Omental fat pad (tissue), 4 donors: ENCODE results near the gene MYO1E. TPM values are rescaled to one million over a fixed set of nuclear protein-coding genes. Genes with fewer than 3 reads are reported as not detected.
"Not testable (repeated sequence)": the region's sequence is repeated elsewhere in the genome, so short reads cannot be mapped to it uniquely, and the experiment has no call there.

ENCODE experiments used
- ATAC-seq: fragments of 150-250 bp; one replicate; pipeline ENCODE4 v1.9.1; 2016; ENCODE audit warnings: mild to moderate bottlenecking, moderate library complexity; ENCODE audit not compliant: low FRiP score
- DNase-seq: peaks from one replicate; pipeline ENCODE4 v3.0.0-alpha.2; 2019; ENCODE audit warnings: low spot score
- total RNA-seq, 4 donors: library from RNA; depleted of rRNA; stranded (reverse); fragments of >200 nt; gene quantifications; one replicate each; pipeline ENCODE4 v1.1.0, GENCODE V29; 2016
- TF ChIP-seq, protein P1 (sequence below), 3 donors: fragments of 450-650 bp; IDR thresholded peaks; one replicate each; pipeline ENCODE4 v1.5.1; 2016 to 2017; ENCODE audit warnings: antibody characterized with exemption in 3 of 3, mild to moderate bottlenecking in 3 of 3, moderate library complexity in 2 of 3

The MYO1E gene
- total RNA-seq, 4 donors from 2014 or later = 35.7 to 193 (median 68.0) TPM

DNA sequence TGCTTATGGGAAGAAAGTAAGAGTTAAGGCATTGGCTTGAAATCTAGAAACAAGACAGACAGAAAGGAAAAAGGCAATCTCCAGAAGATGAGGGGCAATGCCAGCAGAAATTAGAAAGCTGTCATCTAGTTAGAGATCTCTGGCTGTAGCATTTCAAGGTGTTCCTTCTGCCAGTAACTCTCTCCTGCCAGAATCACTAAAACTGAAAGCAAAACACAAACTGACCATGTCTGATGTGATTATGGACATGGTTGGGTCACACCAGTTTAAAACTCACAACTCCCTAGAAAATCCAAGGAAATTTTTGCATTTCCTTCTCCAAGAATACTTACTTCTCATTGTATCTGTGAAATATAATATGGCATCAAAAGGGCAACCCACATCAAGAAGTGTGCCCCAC, 83.1 kb downstream of the MYO1E start:
- no peak for DNase-seq
- no peak for ATAC-seq
- TF ChIP-seq, protein P1, sequence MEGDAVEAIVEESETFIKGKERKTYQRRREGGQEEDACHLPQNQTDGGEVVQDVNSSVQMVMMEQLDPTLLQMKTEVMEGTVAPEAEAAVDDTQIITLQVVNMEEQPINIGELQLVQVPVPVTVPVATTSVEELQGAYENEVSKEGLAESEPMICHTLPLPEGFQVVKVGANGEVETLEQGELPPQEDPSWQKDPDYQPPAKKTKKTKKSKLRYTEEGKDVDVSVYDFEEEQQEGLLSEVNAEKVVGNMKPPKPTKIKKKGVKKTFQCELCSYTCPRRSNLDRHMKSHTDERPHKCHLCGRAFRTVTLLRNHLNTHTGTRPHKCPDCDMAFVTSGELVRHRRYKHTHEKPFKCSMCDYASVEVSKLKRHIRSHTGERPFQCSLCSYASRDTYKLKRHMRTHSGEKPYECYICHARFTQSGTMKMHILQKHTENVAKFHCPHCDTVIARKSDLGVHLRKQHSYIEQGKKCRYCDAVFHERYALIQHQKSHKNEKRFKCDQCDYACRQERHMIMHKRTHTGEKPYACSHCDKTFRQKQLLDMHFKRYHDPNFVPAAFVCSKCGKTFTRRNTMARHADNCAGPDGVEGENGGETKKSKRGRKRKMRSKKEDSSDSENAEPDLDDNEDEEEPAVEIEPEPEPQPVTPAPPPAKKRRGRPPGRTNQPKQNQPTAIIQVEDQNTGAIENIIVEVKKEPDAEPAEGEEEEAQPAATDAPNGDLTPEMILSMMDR (IDR thresholded peaks at IDR 0.05) = no peak

DNA sequence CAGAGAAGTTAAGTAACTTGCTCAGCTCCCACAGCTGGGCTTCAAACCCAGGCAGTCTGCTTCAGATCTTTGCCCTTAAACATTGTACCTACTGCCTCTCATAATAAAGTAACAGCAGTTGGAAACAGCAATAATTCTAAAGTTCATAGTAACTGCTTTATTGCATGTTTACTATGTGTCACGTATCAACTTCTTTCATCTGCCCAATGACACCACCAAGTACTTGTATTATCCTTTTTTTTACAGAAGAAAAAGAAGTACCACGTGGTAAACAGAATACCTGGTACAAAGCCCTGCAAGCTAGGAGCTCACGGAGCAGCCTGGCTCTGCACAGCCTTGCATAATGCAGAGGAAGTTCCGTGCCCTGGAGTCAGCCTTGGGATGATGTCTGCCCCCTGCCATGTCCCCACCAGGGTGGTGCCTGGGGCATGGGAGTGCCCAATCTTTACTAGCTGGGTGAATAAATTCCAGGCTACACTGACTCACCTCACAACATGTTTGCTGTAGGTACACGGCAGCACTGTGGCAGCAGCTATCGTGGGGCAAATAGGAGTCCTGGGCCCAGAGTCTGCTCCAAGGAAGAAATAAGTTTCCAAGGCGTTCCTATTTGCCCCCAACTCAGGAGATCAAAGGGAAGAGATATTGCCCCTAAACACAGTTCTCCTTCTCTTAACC, 88.8 kb downstream of the MYO1E start:
- ATAC-seq (no peak), DNase-seq (no peak)
- TF ChIP-seq, protein P1 (IDR thresholded peaks at IDR 0.05) = no peak

DNA sequence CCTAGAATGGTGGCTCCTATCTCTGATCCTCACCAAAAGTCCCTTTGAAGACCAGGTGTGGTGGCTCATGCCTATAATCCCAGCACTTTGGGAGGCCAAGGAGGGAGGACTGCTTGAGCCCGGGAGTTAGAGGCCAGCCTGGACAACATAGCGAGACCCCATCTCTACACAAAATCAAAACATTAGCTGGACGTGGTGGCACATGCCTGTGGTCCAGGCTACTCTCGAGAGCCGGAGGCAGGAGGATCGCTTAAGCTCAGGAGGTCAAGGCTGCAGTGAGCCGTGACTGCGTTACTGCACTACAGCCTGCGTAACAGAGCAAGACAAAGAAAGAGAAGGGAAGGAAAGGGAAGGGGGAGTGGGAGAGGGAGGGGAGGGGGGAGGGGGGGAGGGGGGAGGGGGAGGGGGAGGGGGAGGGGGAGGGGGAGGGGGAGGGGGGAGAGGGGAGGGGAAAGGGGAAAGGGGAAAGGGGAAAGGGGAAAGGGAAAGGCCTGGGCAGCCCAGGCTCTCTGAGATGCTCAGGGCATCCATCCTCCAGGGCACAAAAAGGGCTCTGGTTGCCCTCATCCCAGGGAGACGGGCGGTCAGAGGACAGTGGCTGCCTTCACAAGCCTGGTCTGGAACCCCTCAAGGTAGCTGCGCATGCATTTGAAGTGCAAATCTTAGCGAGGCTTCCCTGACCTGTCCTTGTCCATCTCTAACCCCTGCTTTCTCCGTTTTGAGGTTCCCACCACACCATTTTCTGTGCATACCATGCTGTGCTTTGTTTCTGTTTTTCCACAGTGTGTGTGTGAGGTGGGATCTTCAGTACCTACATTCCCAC, 89.9 kb downstream of the MYO1E start:
- ATAC-seq = no peak
- DNase-seq = no peak
- TF ChIP-seq, protein P1 (IDR thresholded peaks at IDR 0.05) = no peak

DNA sequence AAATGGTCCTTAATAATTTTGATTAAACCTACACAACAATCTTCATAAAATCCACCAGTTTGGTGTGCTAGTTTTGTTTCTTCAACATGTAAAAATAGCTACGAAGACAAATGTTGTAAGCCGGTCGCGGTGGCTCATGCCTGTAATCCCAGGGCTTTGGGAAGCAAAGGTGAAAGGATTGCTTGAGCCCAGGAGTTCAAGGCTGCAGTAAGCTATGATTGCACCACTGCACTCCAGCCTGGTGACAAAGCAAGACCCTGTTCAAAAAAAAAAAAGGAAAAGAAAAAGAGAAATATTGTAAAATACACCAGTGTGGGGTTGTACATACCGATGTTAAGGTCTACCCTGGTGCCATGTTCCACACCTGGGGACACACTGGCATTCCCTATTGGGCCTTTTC, 91.0 kb downstream of the MYO1E start:
- ATAC-seq (no peak), DNase-seq (no peak)
- TF ChIP-seq, protein P1 (IDR thresholded peaks at IDR 0.05) = no peak

DNA sequence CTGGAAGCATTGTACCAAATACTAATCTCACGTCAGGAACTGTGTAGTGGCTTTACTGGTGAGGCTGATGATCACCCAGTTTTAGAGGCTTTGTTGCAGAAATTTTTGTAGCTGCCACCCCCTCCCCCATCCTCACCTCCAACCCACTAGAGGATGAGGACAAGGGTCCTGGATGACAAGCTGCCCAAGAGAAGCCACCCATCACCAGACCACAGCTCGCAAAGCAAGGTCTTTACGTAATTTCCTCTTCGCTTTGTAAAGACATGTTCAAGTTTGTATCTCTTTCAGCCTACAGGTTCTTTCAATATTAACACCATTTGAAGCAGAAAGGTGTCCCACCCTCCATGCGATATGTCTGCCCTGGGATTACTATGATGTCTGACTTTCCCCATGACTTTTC, 91.8 kb downstream of the MYO1E start:
- ATAC-seq (no peak), DNase-seq (no peak)
- TF ChIP-seq, protein P1 (IDR thresholded peaks at IDR 0.05) = no peak

DNA sequence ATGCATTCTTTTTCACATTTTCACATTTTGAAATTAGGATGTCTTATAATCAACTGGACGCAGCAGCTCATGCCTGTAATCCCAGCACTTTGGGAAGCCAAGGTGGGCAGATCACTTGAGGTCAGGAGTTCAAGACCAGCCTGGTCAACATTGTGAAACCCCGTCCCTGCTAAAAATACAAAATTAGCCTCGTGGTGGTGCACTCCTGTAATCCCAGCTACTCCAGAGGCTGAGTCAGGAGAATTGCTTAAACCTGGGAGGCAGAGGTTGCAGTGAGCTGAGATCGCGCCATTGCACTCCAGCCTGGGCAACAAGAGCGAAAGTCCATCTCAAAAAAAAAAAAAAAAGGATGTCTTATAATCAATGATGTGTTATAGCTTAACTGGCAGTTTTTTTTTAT, 92.4 kb downstream of the MYO1E start:
- not testable (repeated sequence) for DNase-seq, ATAC-seq

DNA sequence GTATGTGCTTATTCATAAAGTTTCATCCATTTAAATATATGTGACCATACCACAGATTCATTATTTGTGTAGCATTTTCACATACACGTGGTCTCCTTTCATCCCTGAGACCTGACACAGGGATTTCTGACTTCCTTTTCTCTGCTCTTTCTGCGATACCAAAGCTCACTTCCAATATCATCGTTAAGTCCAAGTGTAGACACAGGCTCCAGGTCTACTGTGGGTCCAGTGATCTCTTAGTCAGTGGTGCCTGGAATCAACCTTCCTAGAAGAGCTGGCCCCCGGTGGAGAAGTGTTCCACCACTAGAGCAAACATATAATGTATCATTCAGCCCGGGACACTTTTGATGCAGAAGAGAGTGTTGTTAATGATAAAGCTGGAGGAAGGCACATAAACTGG, 93.6 kb downstream of the MYO1E start:
- no peak for ATAC-seq
- no peak for DNase-seq
- TF ChIP-seq, protein P1 (IDR thresholded peaks at IDR 0.05) = no peak
